Anterior cingulate cortex (tissue), 58 donors: ENCODE data around the gene GEMIN2.
"Not testable (repeated sequence)": the region's sequence is repeated elsewhere in the genome, so short reads cannot be mapped to it uniquely, and the experiment has no call there.

Experiments used
- DNase-seq, 58 donors: peaks; one replicate each; lab custom pipeline; 2025; lab: John Stamatoyannopoulos, UW

The GEMIN2 gene

DNA sequence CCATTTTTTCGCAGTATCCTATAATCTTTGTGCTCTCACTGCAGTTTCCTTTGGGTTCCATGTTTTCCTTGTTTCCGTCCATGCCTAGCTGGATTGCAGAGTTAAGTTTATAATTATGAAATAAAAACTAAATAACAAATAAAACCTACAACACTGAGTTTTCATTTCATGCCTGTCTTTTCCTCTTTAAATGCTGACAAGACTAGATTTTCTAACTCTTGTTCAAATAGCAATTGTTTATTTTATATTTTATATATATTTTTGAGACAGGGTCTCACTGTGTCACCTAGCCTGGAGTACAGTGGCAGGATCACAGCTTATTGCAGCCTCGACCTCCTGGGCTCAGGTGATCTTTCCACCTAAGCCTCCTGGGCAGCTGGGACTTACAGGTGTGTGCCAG is 5.3 kb upstream of the GEMIN2 start:
- DNase-seq = no peak

DNA sequence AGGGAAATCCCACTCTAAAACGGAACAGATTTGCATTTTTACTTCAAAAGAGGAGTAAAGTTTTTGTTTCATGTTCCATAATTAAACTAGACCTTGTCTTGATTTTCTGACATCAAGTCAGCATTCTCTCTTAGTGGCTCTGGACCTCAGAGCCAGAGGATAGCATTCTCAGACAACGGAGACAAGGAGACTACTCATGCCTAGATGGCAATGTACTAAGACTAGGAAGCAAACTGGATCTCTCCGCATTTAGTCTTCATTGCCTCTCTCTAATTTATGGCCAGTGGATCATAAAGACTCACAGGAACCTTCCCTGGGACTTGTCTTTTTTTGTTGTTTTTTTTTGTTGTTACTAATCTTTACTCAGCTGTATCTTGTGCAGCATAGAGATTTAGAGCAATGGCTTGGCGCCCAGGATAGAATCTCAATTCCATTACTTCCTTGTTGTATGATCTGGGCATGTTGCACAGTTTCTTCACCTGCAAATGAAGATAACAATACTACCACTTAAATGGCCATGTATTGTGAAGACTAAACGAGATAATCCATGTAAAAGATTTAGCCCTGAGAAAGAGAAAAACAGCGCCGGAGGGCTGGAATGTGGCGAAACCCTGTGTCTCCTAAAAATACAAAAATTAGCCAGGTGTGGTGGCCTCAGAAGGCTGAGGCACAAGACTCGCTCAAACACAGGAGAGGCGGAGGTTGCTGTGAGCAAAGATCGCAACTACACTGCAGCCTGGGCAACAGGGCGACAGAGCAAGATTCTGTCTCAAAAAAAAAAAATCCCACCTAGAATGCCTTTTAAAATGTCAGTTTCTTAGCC is 4.0 kb upstream of the GEMIN2 start:
- DNase-seq = no peak

DNA sequence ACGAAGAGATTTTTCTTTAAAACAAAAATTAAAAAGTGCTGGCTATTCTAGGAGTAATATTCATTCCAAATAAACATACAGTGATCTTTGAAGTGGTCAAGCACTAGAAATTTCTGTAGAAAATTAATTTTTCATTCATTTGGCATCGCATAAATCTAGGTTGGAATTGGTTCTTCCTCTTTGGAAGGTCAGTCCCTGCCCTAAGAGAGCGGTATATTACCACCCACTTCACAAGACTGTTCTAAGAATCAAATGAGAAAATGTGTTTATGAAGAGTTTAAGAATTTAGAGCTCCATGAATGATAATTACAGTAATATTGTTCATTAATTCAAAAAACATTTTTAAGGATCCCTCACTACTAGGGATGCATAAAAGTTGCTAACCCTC is 444 bp upstream of the GEMIN2 start:
- DNase-seq = no peak

DNA sequence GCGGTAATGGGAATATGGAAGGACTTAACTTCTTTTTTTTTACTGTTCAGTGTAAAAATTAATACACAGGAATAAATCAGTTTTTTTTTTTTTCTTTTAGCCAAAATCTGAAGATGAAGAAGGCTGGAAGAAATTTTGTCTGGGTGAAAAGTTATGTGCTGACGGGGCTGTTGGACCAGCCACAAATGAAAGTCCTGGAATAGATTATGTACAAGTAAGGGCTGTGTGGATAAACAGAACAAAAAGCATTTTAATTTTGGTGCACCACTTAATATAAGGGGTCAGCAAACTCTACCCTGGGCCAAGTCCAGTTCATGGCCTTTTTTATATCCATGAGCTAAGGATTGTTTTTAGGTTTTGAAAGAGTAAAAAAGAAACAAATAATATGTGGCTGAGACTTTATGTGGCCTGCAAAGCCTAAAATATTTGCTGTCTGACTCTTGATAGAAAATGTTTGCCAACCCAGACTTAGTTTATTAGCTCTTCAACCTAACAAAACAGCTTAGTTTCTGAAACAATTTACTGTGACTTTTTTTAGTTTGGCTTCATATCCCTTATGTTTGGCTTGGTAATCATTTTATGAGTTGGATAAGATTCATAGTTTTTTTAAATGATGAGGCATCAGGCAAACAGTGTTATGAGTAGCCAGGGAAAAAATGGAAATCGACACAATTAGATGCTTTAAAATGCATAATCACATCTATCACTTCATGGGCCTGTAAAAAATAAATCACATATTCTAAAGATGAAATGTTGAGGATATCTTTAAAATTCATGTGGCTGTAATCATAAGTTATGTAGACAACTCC is 8.4 kb downstream of the GEMIN2 start:
- no peak for DNase-seq

DNA sequence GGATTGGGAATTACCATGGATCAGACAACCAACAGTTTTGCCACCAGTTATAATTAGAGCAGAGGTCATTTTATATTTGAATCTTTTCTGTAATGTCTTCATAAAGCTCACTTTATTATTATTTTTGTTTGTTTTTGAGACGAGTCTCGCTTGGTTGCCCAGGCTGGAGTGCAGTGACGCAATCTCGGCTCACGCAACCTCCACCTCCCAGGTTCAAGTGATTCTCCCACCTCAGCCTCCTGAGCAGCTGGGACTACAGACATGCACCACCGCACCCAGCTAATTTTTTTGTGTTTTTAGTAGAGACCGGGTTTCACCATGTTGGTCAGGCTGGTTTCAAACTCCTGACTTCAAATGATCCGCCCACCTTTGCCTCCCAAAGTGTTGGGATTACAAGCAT is 23.7 kb downstream of the GEMIN2 start:
- DNase-seq = not testable (repeated sequence)

DNA sequence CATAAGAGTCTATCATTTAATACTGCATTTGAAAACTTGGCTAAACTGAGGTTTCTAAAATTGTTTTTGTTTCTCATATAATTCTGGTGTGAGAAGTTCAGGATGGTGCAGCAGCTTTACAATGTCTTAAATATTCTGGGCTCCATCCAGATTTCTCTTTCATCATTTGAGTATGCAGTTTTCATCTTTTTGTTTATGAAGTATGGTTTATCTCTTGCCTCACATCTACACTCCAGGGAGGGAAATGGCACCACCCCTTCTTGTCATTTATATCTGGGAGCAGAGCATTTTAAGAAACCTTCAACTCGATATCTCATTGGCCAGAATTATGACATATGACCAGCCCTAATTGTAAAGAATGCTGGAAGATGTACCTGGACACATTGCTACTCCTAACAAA is 24.3 kb downstream of the GEMIN2 start:
- DNase-seq = no peak

DNA sequence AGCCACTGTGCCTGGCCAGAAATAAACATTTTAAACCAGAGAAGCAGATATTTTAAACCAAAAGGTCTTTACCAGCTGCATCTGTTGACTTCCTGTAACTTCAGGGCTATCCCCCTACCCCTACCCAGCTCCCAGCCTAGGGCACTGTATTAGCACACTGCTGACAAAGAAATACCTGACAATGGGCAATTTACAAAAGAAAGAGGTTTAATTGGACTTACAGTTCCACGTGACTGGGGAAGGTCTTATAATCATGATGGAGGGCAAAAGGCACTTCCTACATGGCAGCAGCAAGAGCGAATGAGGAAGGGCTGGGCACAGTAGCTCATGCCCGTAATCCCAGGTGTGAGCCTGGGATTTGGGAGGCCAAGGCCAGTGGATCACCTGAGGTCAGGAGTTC is 26.0 kb downstream of the GEMIN2 start:
- no peak for DNase-seq

DNA sequence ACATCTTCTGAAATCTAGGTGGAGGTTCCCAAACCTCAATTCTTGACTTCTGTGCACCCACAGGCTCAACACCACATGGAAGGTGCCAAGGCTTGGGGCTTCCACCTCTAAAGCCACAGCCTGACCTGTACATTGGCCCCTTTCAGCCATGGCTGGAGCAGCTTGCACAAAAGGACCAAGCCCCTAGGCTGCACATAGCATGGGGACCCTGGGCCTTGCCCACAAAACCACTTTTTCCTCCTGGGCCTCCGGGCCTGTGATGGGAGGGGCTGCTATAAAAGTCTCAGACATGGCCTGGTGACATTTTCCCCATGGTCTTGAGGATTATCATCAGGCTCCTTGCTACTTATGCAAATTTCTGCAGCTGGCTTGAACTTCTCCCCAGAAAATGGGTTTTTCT is 27.5 kb downstream of the GEMIN2 start:
- DNase-seq = not testable (repeated sequence)

DNA sequence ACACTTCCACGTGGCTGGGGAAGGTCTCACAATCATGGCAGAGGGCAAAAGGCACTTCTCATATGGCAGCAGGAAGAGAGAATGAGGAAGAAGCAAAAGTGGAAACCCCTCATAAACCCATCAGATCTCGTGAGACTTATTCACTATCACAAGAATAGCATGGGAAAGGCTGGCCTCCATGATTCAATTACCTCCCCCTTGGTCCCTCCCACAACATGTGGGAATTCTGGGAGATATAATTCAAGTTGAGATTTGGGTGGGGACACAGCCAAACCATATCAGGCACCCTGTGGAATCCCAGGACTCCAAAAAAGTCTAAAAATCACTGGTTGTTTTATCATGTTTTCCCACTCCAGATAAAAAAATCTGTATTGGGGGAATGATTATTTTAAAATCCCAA is 29.1 kb downstream of the GEMIN2 start:
- not testable (repeated sequence) for DNase-seq

DNA sequence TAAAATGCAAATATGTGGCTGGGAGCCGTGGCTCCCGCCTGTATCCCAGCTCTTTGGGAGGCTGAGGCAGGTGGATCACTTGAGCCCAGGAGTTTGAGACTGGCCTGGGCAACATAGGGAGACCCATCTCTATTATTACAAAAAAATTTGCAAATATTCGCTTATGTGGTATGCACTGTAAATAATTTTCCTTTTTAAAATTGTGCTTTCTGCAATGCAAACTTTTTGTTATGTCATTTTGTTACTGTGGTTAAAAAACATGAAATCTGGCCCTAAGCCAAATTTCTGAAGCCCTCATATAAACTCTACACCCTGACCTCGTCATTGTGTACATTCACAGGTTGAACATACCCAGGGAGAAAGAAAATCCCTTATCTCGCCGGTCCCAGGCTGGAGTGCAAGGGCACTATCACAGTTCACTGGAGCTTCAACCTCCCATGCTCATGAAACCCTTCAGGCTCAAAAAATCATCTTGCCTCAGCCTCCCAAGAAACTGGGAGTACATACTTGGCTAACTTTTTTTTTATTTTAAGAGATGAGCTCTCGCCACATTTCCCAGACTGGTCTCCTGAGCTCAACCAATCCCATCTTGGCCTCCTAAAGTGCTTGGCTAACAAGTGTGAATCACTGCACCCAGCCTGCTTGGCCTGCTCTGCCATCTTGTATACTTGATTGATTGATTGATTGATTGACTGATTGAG is 31.3 kb downstream of the GEMIN2 start:
- no peak for DNase-seq

DNA sequence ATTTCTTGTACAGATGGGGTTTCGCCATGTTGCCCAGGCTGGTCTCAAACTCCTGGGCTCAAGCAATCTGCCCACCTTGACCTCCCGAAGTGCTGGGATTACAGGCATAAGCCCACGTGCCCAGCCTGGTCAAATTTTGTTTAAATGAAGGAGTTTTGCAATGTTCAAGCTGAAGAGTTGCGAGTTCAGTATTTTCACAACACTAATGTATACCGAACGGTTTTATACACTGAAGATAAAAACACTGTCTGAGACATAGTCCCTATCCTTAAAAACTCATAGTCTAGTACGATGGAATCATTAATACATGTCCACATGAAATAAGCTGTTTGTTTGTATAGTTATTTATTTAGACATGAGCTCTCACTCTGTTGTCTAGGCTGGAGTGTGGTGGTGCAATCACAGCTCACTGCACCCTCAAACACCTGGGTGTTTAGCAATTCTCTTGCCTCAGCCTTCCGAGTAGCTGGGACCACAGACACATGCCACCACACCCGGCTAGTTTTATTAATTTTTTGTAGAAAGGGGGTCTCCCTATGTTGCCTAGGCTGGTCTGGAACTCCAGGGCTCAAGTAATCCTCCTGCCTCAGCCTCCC is 40.6 kb downstream of the GEMIN2 start:
- DNase-seq = no peak

DNA sequence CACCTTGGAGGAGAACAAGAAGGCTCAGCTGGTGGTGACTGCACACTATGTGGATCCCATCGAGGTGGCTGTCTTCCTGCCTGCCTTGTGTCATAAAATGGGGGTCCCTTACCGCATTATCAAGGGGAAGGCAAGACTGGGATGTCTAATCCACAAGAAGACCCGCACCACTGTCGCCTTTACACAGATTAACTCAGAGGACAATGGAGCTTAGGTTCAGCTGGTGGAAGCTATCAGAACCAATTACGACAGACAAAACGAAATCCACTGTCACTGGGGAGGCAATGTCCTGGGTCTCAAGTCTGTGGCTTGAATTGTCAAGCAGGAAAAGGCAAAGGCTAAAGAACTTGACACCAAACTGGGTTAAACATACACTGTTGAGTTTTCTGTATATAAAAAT is 43.4 kb downstream of the GEMIN2 start:
- no peak for DNase-seq

DNA sequence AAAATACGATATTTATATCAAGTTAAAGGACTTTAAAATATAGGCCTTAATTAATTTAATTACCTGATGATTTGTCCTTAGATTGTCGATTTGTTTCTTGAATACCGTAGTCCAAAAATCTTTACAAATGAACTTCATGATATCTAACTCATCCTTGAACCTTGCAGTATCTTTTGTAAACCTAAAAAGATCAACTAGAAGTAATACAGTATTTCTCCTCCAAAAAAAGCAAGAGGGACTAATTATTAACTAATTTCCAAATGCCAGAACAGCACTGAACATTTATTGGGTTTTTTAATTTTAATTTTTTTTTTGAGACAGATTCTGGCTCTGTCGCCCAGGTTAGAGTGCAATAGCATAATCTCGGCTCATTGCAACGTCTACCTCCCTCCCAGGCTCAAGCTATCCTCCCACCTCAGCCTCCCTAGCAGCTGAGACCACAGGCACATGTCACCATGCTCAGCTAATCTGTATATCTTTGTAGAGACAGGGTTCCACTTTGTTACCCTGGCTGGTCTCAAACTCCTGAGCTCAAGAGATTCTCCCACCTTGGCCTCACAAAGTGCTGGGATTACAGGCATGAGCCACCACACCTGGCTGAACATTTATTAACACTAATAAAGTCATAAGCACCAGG is 44.2 kb downstream of the GEMIN2 start:
- DNase-seq = no peak

DNA sequence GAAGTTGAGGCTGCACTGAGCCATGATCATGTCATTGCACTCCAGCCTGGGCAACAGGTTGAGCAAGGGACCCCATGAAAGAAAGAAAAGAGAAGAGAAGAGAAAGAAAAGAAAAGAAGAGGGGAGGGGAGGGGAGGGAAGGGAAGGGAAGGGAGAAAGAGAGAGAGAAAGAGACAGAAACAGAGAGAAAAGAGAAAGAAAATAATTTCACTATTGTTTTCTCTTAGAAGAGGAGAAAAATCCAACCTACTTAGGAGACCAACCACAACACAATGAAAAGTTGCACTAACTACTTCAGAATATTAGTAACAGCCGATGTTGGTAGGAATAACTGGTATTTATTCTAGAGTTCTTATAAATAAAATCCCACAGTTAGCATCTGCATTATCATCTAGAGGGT is 46.4 kb downstream of the GEMIN2 start:
- no peak for DNase-seq

DNA sequence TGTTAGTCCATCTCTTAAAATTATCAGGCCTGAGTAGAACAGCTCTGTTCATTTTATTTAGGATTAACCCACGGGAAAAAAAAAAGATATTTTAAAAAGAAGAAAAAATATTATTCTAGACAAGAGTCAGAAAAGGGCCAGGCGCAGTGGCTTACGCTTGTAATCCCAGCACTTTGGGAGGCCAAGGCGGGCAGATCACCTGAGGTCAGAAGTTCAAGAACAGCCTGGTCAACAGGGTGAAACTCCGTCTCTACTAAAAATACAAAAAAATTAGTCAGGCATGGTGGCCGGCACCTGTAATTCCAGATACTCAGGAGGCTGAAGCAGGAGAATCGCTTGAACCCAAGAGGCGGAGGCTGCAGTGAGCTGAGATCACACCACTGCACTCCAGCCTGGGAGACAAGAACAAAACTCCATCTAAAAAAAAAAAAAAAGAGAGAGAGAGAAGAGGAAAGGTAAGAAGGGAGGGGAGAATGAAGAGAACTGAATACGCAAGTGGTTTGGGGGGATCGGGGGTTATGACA is 53.7 kb downstream of the GEMIN2 start:
- not testable (repeated sequence) for DNase-seq

DNA sequence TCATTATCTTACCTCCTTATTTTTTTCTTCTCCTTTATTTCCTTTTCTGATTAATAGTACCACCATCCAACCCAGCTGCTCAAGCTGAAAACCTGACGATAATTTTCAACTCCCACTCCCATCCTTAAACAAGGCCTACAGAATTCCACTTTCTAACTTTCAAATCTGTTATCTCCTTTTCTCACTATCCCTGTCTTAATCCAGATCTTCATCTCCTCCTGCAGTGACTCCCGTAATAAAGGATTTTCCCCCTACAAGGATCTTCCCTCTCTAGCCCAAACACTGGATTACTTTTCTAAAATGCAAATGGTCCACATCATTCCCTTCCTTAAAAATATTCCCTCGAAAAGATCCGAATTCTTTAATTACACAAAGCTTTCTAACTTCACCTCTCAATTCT is 54.5 kb downstream of the GEMIN2 start:
- no peak for DNase-seq

DNA sequence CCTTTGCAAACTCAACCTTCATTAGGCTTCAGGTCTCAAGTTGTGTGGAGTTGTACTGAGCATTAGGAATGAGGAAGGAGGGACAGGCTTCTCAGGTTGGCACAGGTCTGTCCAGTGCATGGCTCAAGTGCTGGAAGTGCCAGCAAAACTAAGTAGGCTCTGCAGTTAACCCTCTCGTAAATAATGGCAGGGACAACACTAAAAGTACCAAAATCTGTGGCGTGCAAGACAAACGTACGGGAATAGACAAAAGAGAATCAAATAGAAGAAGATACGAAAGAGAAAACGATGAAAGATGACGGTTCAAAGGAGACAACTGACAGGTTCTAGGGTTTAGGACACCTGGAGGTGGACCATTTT is 55.4 kb downstream of the GEMIN2 start:
- DNase-seq = no peak

DNA sequence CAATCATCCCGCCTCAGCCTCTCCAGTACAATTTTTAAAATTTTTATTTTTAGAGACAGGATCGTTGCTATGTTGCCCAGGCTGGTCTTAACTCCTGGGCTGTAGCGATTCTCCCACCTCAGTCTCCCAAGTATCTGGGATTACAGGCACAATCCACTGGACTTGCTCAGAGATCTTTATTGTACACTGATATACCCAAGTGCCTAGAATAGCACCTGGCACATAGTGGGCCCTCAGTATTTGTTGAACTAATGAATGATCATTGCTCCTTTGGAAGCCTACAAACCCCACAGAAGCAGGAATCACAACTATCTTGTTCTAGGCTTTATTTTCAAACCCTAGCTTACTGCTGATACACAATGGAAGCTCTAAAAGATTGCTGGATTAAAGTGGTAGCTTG is 59.1 kb downstream of the GEMIN2 start:
- no peak for DNase-seq

DNA sequence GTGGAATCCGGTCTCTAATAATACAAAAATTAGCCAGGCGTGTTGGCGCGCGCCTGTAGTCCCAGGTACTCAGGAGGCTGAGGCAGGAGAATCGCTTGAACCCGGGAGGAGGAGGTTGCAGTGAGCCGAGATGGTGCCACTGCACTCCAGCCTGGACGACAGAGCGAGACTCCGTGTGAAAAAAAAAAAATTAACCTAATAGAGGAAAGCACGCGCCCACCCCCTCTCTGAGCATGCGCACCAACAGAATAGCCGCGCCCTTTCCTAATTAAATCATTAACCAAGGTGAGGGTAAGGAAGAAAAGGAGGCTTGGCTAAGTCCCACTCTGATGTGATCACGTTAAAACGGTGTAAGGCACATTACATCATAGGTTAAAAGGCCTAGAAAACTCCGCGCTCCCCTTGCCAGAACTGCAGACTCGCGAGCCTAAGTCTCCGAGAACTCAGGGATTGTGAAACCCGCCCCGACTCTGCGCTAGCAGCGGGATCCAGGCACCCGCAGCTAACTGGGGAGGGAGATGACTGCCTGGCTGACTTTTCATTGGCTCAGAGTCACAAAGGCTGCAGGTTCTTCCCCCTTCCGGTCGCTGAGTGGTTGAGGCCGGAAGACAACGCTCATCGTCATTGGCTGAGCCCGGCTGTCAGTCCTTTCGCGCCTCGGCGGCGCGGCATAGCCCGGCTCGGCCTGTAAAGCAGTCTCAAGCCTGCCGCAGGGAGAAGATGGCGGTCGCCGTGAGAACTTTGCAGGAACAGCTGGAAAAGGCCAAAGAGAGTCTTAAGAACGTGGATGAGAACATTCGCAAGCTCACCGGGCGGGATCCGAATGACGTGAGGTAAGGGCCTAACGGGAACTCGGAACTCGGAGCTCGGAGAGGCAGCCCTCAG is 60.7 kb downstream of the GEMIN2 start, which contains the start of gene PNN:
Gene PNN, plus strand, starts transcription at position 695 of the 885 bp plus-strand sequence. Its CDS starts 26 bp downstream, at position 721.
- peak; percentile 80 to 99 (median 97) for DNase-seq
